Activated B cell treated with CpG ODN at 0.5 μM for 24 hours (primary cell): ENCODE data around the gene SLC12A4. TPM values are rescaled to one million over a fixed set of nuclear protein-coding genes. Genes with fewer than 3 reads are reported as not detected.

Experiments used
- ATAC-seq: fragments of 200-7000 bp; cut with Tn5 transposase; one replicate; pipeline ENCODE4 v1.10.0; 2021; ENCODE audit warnings: low read depth, mild to moderate bottlenecking, moderate library complexity
- CTCF ChIA-PET: fragments of 350-600 bp; sonication (Branson Sonifier 250); formaldehyde crosslinking; loops from one replicate; lab custom pipeline; 2021; ENCODE audit warnings: antibody characterized with exemption; lab: Charles Lee
- POLR2A ChIA-PET: fragments of 350-600 bp; sonication (Branson Sonifier 250); formaldehyde crosslinking; loops from one replicate; lab custom pipeline; 2021; ENCODE audit warnings: antibody characterized with exemption; lab: Charles Lee
- DNase-seq: peaks from one replicate; pipeline ENCODE4 v3.0.0; 2022
- H3K27ac Mint-ChIP-seq: one replicate; pipeline ENCODE4 v1.8.0; 2020; ENCODE audit warnings: mixed read lengths
- H3K27me3 Mint-ChIP-seq: one replicate; pipeline ENCODE4 v1.8.0; 2021; ENCODE audit warnings: mixed read lengths
- H3K36me3 Mint-ChIP-seq: one replicate; pipeline ENCODE4 v1.8.0; 2021; ENCODE audit warnings: low read depth, mixed read lengths
- H3K4me1 Mint-ChIP-seq: one replicate; pipeline ENCODE4 v1.8.0; 2021; ENCODE audit warnings: mixed read lengths
- H3K4me3 Mint-ChIP-seq: one replicate; pipeline ENCODE4 v1.8.0; 2020; ENCODE audit warnings: mild to moderate bottlenecking, mixed read lengths
- H3K9me3 Mint-ChIP-seq: one replicate; pipeline ENCODE4 v1.8.0; 2020; ENCODE audit warnings: mixed read lengths
- intact Hi-C: fragments of 100-400 bp; cut with micrococcal nuclease; formaldehyde crosslinking; loops from one replicate; pipeline ENCODE4 v1.15.1; 2024
- total RNA-seq: library from RNA; stranded (reverse); gene quantifications from 2 replicates; pipeline ENCODE4 v1.2.3, GENCODE V29; 2022
- TF ChIP-seq, protein P1 (sequence below): fragments of 200-600 bp; IDR thresholded peaks from one replicate; pipeline ENCODE4 v1.8.0; 2022; ENCODE audit warnings: antibody characterized with exemption, mild to moderate bottlenecking

The SLC12A4 gene
- total RNA-seq, 1 donor from 2014 or later = 37.9 TPM

DNA sequence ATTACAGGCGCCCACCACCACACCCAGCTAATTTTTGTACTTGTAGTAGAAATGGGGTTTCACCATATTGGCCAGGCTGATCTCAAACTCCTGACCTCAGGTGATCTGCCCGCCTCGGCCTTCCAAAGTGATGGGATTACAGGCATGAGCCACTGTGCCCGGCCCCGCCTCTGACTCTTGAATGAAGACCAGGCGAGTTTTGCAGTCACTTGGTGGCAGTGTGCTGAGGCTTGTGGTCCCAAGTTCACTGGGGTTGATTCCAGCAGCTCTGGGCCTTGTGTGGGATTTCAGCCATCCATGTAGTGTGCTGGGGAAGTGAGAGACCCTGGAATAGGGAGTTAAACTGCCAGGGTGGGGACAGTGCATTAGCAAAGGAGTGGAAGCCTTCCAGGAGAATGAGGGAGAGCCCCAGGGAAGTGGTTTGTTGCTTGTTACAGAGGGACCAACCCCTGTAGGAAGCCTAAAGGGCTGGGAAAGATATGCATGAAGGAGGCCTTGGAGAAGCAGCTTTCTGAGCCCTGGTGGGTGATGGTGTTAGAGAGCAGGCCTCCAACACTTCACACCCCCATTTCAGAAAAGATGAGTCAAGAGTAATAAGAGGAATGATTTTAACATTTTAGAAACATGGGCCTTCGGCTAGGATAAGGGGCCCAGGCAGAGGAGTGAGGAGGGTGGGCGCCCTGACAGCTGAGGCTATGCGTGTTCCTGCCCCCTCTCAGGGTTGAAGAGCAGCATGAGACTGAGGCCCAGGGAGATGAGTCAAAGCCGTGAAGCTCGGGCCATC is 60.8 kb downstream of the SLC12A4 start:
- TF ChIP-seq, protein P1, sequence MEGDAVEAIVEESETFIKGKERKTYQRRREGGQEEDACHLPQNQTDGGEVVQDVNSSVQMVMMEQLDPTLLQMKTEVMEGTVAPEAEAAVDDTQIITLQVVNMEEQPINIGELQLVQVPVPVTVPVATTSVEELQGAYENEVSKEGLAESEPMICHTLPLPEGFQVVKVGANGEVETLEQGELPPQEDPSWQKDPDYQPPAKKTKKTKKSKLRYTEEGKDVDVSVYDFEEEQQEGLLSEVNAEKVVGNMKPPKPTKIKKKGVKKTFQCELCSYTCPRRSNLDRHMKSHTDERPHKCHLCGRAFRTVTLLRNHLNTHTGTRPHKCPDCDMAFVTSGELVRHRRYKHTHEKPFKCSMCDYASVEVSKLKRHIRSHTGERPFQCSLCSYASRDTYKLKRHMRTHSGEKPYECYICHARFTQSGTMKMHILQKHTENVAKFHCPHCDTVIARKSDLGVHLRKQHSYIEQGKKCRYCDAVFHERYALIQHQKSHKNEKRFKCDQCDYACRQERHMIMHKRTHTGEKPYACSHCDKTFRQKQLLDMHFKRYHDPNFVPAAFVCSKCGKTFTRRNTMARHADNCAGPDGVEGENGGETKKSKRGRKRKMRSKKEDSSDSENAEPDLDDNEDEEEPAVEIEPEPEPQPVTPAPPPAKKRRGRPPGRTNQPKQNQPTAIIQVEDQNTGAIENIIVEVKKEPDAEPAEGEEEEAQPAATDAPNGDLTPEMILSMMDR = no peak
- peaks cover 5% of the 10 kb centered on the region for H3K4me1 Mint-ChIP-seq
- ATAC-seq = no peak
- H3K27ac Mint-ChIP-seq = no peak overlapping the region
- CTCF ChIA-PET = interaction anchor here (1.2 to 1.7 kb wide), 2 partner anchors 20 to 91 kb away, joined by 3 to 4 read pairs; no protein-coding TSS in a partner anchor
- POLR2A ChIA-PET = interaction anchor here (0.6 kb wide), 1 partner anchor 136 kb away, joined by 10 read pairs; no protein-coding TSS in a partner anchor
- H3K36me3 Mint-ChIP-seq = peaks cover 44% of the 10 kb centered on the region
- intact Hi-C loops = no loop called here
- no peaks in the 10 kb centered on the region for H3K9me3 Mint-ChIP-seq
- no peak overlapping the region for H3K4me3 Mint-ChIP-seq
- H3K27me3 Mint-ChIP-seq = no peaks in the 10 kb centered on the region
- no peak for DNase-seq

DNA sequence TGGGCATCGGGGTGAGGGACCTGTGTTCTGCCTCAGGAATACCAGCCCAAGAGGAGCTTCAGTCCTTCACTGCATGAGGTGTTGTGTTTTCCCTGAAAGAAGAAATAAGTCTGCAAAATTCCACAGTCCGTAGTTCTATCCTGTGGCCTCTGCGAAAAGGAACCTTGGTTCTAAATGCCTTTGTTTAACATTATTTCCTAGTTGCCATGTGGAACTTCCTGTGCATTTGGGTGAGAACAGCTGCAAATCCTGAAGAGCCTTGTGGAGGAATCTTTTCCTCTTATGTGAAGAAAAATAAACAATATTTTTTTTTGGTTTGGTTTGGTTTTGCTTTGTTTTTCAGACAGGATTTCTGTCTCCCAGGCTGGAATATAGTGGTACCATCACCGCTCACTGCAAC is 65.6 kb downstream of the SLC12A4 start:
- ChIA-PET POLR2A (no interaction called here), CTCF (interaction anchor here (0.7 kb wide), 1 partner anchor 19 kb away, joined by 3 read pairs; no protein-coding TSS in a partner anchor)
- TF ChIP-seq, protein P1 = no peak
- Mint-ChIP-seq H3K27ac (no peak overlapping the region), H3K9me3 (no peaks in the 10 kb centered on the region), H3K4me1 (no peaks in the 10 kb centered on the region), H3K27me3 (no peaks in the 10 kb centered on the region), H3K4me3 (no peak overlapping the region), H3K36me3 (peaks cover 25% of the 10 kb centered on the region)
- intact Hi-C loops = no loop called here
- no peak for ATAC-seq
- DNase-seq = no peak

DNA sequence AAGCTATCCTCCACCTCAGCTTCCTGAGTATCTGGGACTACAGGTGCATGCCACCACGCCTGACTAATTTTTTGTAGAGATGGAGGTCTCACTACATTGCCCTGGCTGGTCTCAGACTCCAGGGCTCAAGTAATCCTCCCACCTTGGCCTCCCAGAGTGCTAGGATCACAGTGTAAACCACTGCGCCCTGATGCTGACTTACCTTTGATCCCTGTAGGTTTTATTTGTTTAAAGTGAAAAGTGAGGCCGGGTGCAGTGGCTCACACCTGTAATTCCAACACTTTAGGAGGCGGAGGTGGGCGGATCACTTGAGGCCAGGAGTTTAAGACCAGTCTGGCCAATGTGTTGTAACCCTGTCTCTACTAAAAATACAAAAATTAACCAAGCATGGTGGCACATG is 66.7 kb downstream of the SLC12A4 start:
- Mint-ChIP-seq H3K27ac (no peak overlapping the region), H3K4me3 (no peak overlapping the region), H3K27me3 (no peaks in the 10 kb centered on the region), H3K36me3 (peaks cover 26% of the 10 kb centered on the region), H3K4me1 (peaks cover 7% of the 10 kb centered on the region), H3K9me3 (no peaks in the 10 kb centered on the region)
- POLR2A ChIA-PET = interaction anchor here (0.7 kb wide), 1 partner anchor 113 kb away, joined by 4 read pairs; no protein-coding TSS in a partner anchor
- ATAC-seq = no peak
- CTCF ChIA-PET = interaction anchor here (1.0 kb wide), 1 partner anchor 18 kb away, joined by 3 read pairs; no protein-coding TSS in a partner anchor
- TF ChIP-seq, protein P1 = no peak
- DNase-seq = no peak
- intact Hi-C loops = no loop called here

DNA sequence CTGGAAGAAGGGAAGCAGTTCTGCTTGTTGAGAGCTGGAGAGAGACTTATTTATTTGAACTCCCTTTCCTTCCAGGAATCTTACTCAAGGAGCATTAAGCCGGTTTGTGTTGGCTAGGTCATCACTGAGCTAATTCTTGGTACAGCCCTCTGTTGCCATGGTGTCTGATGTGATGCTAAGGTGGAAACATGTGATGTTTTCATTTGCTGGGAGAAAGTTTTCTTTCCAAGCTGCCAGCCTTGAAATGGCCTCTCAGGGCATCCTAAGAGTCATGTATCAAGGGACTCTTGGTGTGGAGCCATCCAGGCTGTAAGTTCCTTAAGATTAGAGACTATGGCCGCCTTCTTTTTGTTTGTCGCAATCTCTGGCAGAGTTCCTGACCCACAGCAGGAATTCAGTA is 71.2 kb downstream of the SLC12A4 start:
- Mint-ChIP-seq H3K27ac (no peak overlapping the region), H3K4me1 (peaks cover 31% of the 10 kb centered on the region), H3K36me3 (peaks cover 14% of the 10 kb centered on the region), H3K9me3 (no peaks in the 10 kb centered on the region), H3K27me3 (no peaks in the 10 kb centered on the region), H3K4me3 (no peak overlapping the region)
- POLR2A ChIA-PET = interaction anchor here (0.9 kb wide), 1 partner anchor 13 kb away, joined by 3 read pairs; no protein-coding TSS in a partner anchor
- CTCF ChIA-PET = interaction anchor here (0.8 to 1.1 kb wide), 3 partner anchors 13 to 38 kb away, joined by 3 read pairs; no protein-coding TSS in a partner anchor
- no peak for ATAC-seq
- DNase-seq = no peak
- TF ChIP-seq, protein P1 = no peak
- intact Hi-C loops = no loop called here
